ENCODE measurements around the gene NOL9. TPM values are rescaled to one million over a fixed set of nuclear protein-coding genes. Genes with fewer than 3 reads are reported as not detected.

The NOL9 gene
- total RNA-seq, 2 donors from 2014 or later: 15.3 to 38.9 TPM

- ATAC-seq (ENCODE audit: insufficient number of reproducible peaks, low FRiP score, low read depth): no peak
- Histone ChIP-seq H3K9me3 (no peaks in the 10 kb centered on the region), H3K4me1 (ENCODE audit: control insufficient read depth in 1 of 2, low read depth in 2 of 2) (peaks cover 0 to 3% of the 10 kb centered on the region in 2 donors), H3K4me3 (no peak overlapping the region), H3K27ac (no peak overlapping the region), H3K27me3 (replicated peaks; ENCODE audit: insufficient read depth) (no peaks in the 10 kb centered on the region), H3K36me3 (peaks cover 23% of the 10 kb centered on the region)
- TF ChIP-seq CTCF (IDR thresholded peaks at IDR 0.05): no peak
- no peak for DNase-seq (ENCODE audit: low spot score)
These were observed 15.4 kb downstream of the NOL9 start for GRCh38 chr1:6538956-6539355.

DNA sequence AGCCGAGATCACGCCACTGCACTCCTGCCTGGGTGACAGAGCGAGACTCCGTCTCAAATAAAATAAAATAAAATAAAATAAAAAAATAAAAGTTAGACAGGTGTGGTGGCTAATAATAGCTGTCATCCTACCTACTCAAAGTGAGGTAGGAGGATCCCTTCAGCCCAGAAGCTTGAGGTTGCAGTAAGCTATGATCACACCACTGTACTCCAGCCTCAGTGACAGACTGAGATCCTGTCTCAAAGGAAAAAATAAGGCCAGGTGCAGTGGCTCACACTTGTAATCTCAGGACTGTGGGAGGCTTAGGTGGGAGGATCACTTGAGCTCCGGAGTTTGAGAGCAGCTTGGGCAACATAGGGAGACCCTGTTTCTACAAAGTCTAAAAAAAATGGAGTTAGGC, 18.0 kb downstream of the NOL9 start:
- Histone ChIP-seq H3K9me3 (no peaks in the 10 kb centered on the region), H3K27ac (no peak overlapping the region), H3K36me3 (peaks cover 27% of the 10 kb centered on the region), H3K4me1 (ENCODE audit: control insufficient read depth in 1 of 2, low read depth in 2 of 2) (peaks cover 0 to 3% of the 10 kb centered on the region in 2 donors), H3K4me3 (no peak overlapping the region), H3K27me3 (replicated peaks; ENCODE audit: insufficient read depth) (no peaks in the 10 kb centered on the region)
- DNase-seq (ENCODE audit: low spot score): no peak
- no peak for ATAC-seq (ENCODE audit: insufficient number of reproducible peaks, low FRiP score, low read depth)
- TF ChIP-seq CTCF (IDR thresholded peaks at IDR 0.05): no peak

- DNase-seq (ENCODE audit: low spot score) (no peak), ATAC-seq (ENCODE audit: insufficient number of reproducible peaks, low FRiP score, low read depth) (no peak)
- Histone ChIP-seq H3K9me3 (no peaks in the 10 kb centered on the region), H3K36me3 (peaks cover 30% of the 10 kb centered on the region), H3K27ac (no peak overlapping the region), H3K4me1 (ENCODE audit: control insufficient read depth in 1 of 2, low read depth in 2 of 2) (peaks cover 0 to 3% of the 10 kb centered on the region in 2 donors), H3K4me3 (no peak overlapping the region), H3K27me3 (replicated peaks; ENCODE audit: insufficient read depth) (no peaks in the 10 kb centered on the region)
- TF ChIP-seq CTCF (IDR thresholded peaks at IDR 0.05): no peak
These were observed 19.1 kb downstream of the NOL9 start for GRCh38 chr1:6535214-6535613.

GRCh38 chr1:6534248-6534822, 20.0 kb downstream of the NOL9 start:
- Histone ChIP-seq H3K9me3 (no peaks in the 10 kb centered on the region), H3K36me3 (peaks cover 30% of the 10 kb centered on the region), H3K27me3 (replicated peaks; ENCODE audit: insufficient read depth) (no peaks in the 10 kb centered on the region), H3K4me3 (no peak overlapping the region), H3K4me1 (ENCODE audit: control insufficient read depth in 1 of 2, low read depth in 2 of 2) (peaks cover 0 to 3% of the 10 kb centered on the region in 2 donors), H3K27ac (no peak overlapping the region)
- no peak for ATAC-seq (ENCODE audit: insufficient number of reproducible peaks, low FRiP score, low read depth)
- no peak for DNase-seq (ENCODE audit: low spot score)
- TF ChIP-seq CTCF (IDR thresholded peaks at IDR 0.05): no peak

- DNase-seq (ENCODE audit: low spot score) (no peak), ATAC-seq (ENCODE audit: insufficient number of reproducible peaks, low FRiP score, low read depth) (no peak)
- no peak for TF ChIP-seq CTCF (IDR thresholded peaks at IDR 0.05)
- Histone ChIP-seq H3K4me1 (ENCODE audit: control insufficient read depth in 1 of 2, low read depth in 2 of 2) (peaks cover 0 to 3% of the 10 kb centered on the region in 2 donors), H3K27ac (no peak overlapping the region), H3K27me3 (replicated peaks; ENCODE audit: insufficient read depth) (no peaks in the 10 kb centered on the region), H3K4me3 (no peak overlapping the region), H3K36me3 (peaks cover 45% of the 10 kb centered on the region), H3K9me3 (no peaks in the 10 kb centered on the region)
These were observed 22.3 kb downstream of the NOL9 start for GRCh38 chr1:6531996-6532395.

Measured in thoracic aorta (tissue), 2 donors.